ENCODE results near the gene ITGA2. TPM values are rescaled to one million over a fixed set of nuclear protein-coding genes. Genes with fewer than 3 reads are reported as not detected.

ITGA2 gene
- polyA plus RNA-seq, 1 donor from 2014 or later, result 0.20 TPM

DNA sequence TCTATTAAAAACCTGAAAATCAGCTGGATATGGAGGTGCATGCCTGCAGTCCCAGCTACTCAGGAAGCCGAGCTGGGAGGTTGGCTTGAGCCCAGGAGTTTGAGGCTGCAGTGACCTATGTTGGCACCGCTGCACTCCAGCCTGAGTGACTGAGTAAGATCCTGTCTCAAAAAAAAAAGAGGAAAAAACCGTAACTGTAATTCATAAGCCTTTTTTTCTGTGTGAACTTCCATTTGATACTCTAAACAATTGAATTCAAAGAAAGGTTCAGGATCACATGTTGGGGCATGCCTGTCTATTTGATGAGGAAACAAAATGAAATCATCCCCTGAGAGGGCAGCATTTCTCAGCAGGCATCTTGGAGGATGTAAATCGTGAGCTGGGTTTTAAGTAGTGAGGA, 38.8 kb downstream of the ITGA2 start:
- Histone ChIP-seq H3K4me2 (ENCODE audit: low read length) (no peak overlapping the region), H3K27me3 (ENCODE audit: insufficient read depth, low read depth, low read length) (no peaks in the 10 kb centered on the region), H3K9ac (ENCODE audit: low read length) (no peak overlapping the region), H3K27ac (ENCODE audit: low read length) (no peak overlapping the region), H3K9me2 (ENCODE audit: insufficient read depth, low read length) (no peaks in the 10 kb centered on the region), H3K36me3 (ENCODE audit: insufficient read depth, low read length) (no peaks in the 10 kb centered on the region), H2AFZ (ENCODE audit: low read depth, low read length) (no peak overlapping the region), H3K79me2 (replicated peaks; ENCODE audit: insufficient read depth, low read length) (no peaks in the 10 kb centered on the region), H3K9me3 (ENCODE audit: low read length) (no peaks in the 10 kb centered on the region), H4K20me1 (ENCODE audit: insufficient read depth) (no peaks in the 10 kb centered on the region), H3F3A (ENCODE audit: insufficient read depth, low read length, poor library complexity, severe bottlenecking) (no peaks in the 10 kb centered on the region), H3K4me3 (ENCODE audit: low read length) (no peak overlapping the region)
- TF ChIP-seq TAF1 (IDR thresholded peaks at IDR 0.05; ENCODE audit: low read depth) (no peak), EP300 (conservative IDR thresholded peaks at IDR 0.05; ENCODE audit: poor library complexity, severe bottlenecking) (no peak), EZH2 (IDR thresholded peaks at IDR 0.05; ENCODE audit: borderline replicate concordance, insufficient read depth, low read length, poor library complexity, severe bottlenecking) (no peak), MXI1 (conservative IDR thresholded peaks at IDR 0.05; ENCODE audit: poor library complexity, severe bottlenecking) (no peak), SMC3 (conservative IDR thresholded peaks at IDR 0.05; ENCODE audit: poor library complexity) (no peak), POLR2AphosphoS5 (IDR thresholded peaks at IDR 0.05) (no peak), RAD21 (conservative IDR thresholded peaks at IDR 0.05) (no peak)
- TF ChIP-seq, protein P1, sequence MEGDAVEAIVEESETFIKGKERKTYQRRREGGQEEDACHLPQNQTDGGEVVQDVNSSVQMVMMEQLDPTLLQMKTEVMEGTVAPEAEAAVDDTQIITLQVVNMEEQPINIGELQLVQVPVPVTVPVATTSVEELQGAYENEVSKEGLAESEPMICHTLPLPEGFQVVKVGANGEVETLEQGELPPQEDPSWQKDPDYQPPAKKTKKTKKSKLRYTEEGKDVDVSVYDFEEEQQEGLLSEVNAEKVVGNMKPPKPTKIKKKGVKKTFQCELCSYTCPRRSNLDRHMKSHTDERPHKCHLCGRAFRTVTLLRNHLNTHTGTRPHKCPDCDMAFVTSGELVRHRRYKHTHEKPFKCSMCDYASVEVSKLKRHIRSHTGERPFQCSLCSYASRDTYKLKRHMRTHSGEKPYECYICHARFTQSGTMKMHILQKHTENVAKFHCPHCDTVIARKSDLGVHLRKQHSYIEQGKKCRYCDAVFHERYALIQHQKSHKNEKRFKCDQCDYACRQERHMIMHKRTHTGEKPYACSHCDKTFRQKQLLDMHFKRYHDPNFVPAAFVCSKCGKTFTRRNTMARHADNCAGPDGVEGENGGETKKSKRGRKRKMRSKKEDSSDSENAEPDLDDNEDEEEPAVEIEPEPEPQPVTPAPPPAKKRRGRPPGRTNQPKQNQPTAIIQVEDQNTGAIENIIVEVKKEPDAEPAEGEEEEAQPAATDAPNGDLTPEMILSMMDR (IDR thresholded peaks at IDR 0.05; ENCODE audit: poor library complexity, severe bottlenecking), result no peak
- TF ChIP-seq, protein P2, sequence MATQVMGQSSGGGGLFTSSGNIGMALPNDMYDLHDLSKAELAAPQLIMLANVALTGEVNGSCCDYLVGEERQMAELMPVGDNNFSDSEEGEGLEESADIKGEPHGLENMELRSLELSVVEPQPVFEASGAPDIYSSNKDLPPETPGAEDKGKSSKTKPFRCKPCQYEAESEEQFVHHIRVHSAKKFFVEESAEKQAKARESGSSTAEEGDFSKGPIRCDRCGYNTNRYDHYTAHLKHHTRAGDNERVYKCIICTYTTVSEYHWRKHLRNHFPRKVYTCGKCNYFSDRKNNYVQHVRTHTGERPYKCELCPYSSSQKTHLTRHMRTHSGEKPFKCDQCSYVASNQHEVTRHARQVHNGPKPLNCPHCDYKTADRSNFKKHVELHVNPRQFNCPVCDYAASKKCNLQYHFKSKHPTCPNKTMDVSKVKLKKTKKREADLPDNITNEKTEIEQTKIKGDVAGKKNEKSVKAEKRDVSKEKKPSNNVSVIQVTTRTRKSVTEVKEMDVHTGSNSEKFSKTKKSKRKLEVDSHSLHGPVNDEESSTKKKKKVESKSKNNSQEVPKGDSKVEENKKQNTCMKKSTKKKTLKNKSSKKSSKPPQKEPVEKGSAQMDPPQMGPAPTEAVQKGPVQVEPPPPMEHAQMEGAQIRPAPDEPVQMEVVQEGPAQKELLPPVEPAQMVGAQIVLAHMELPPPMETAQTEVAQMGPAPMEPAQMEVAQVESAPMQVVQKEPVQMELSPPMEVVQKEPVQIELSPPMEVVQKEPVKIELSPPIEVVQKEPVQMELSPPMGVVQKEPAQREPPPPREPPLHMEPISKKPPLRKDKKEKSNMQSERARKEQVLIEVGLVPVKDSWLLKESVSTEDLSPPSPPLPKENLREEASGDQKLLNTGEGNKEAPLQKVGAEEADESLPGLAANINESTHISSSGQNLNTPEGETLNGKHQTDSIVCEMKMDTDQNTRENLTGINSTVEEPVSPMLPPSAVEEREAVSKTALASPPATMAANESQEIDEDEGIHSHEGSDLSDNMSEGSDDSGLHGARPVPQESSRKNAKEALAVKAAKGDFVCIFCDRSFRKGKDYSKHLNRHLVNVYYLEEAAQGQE (IDR thresholded peaks at IDR 0.05; ENCODE audit: borderline replicate concordance), result no peak

DNA sequence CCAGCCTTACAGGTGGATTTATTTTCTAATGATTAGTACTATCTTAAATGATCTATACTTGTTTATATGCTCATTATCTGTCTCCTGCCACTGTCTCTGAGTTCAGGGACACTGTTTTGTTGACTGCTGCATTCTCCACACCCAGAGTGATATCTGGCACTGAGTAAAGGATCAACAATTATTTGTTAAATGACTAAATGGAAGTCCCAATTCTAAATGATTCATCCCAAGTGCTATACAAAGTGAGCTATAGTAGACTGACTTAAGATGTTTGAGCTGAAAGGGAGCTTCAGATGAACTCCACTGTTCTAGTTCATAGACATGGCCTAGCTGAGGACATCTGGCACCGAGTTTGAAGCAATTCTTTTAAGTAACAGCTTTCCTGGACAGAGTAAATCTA, 40.5 kb downstream of the ITGA2 start:
- Histone ChIP-seq H4K20me1 (ENCODE audit: insufficient read depth) (no peaks in the 10 kb centered on the region), H3K4me2 (ENCODE audit: low read length) (no peak overlapping the region), H3K9me3 (ENCODE audit: low read length) (no peaks in the 10 kb centered on the region), H3K27ac (ENCODE audit: low read length) (no peak overlapping the region), H3K36me3 (ENCODE audit: insufficient read depth, low read length) (no peaks in the 10 kb centered on the region), H3K79me2 (replicated peaks; ENCODE audit: insufficient read depth, low read length) (no peaks in the 10 kb centered on the region), H3K27me3 (ENCODE audit: insufficient read depth, low read depth, low read length) (no peaks in the 10 kb centered on the region), H3K4me3 (ENCODE audit: low read length) (no peak overlapping the region), H3K9me2 (ENCODE audit: insufficient read depth, low read length) (no peaks in the 10 kb centered on the region), H3K9ac (ENCODE audit: low read length) (no peak overlapping the region), H2AFZ (ENCODE audit: low read depth, low read length) (no peak overlapping the region), H3F3A (ENCODE audit: insufficient read depth, low read length, poor library complexity, severe bottlenecking) (no peaks in the 10 kb centered on the region)
- TF ChIP-seq EP300 (conservative IDR thresholded peaks at IDR 0.05; ENCODE audit: poor library complexity, severe bottlenecking), result no peak
- TF ChIP-seq TAF1 (IDR thresholded peaks at IDR 0.05; ENCODE audit: low read depth), result no peak
- TF ChIP-seq RAD21 (conservative IDR thresholded peaks at IDR 0.05), result no peak

DNA sequence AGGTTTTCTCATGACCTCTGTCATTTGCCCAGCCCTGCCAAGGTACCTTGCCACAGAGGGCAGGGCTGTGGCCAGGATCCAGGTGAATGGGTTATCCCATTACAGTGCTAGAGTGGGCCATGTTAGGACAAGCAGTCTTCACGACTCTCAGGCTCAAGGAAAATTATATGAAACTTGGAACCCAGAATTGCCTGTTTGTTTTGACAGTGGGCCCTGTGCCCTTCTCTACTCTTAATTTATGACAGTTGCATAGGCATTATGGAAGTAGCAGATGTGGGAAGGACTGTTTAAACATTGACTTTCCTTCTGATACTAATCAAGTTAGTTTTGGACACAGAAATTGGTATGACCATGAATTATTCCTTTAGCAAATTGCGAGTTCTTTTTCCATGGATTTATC, 41.7 kb downstream of the ITGA2 start:
- no peak overlapping the region for H3K9ac ChIP-seq (ENCODE audit: low read length)

More for the DNA sequence above, 41.7 kb downstream of the ITGA2 start:
- H3K9me3 ChIP-seq (ENCODE audit: low read length), result no peaks in the 10 kb centered on the region
- TF ChIP-seq SMC3 (conservative IDR thresholded peaks at IDR 0.05; ENCODE audit: poor library complexity), result no peak
- H3K79me2 ChIP-seq (replicated peaks; ENCODE audit: insufficient read depth, low read length), result no peaks in the 10 kb centered on the region
- no peak overlapping the region for H3K4me2 ChIP-seq (ENCODE audit: low read length)
- H4K20me1 ChIP-seq (ENCODE audit: insufficient read depth), result no peaks in the 10 kb centered on the region
- H3K27me3 ChIP-seq (ENCODE audit: insufficient read depth, low read depth, low read length), result no peaks in the 10 kb centered on the region
- no peaks in the 10 kb centered on the region for H3F3A ChIP-seq (ENCODE audit: insufficient read depth, low read length, poor library complexity, severe bottlenecking)
- no peak overlapping the region for H2AFZ ChIP-seq (ENCODE audit: low read depth, low read length)
- no peak overlapping the region for H3K27ac ChIP-seq (ENCODE audit: low read length)
- no peaks in the 10 kb centered on the region for H3K36me3 ChIP-seq (ENCODE audit: insufficient read depth, low read length)
- H3K9me2 ChIP-seq (ENCODE audit: insufficient read depth, low read length), result no peaks in the 10 kb centered on the region
- H3K4me3 ChIP-seq (ENCODE audit: low read length), result no peak overlapping the region
